GM18870 (cell line): ENCODE measurements around the gene UTP11.
"Not testable (repeated sequence)": the region's sequence is repeated elsewhere in the genome, so short reads cannot be mapped to it uniquely, and the experiment has no call there.

Source experiments
- ATAC-seq: cut with Tn5 transposase; IDR thresholded peaks from one replicate; pipeline ENCODE4 v1.9.1; 2021; ENCODE audit warnings: moderate library complexity; ENCODE audit not compliant: unreplicated experiment

The UTP11 gene

GRCh38 chr1:38027201-38028104 lies 14.9 kb downstream of the UTP11 start:
- no peak for ATAC-seq

DNA sequence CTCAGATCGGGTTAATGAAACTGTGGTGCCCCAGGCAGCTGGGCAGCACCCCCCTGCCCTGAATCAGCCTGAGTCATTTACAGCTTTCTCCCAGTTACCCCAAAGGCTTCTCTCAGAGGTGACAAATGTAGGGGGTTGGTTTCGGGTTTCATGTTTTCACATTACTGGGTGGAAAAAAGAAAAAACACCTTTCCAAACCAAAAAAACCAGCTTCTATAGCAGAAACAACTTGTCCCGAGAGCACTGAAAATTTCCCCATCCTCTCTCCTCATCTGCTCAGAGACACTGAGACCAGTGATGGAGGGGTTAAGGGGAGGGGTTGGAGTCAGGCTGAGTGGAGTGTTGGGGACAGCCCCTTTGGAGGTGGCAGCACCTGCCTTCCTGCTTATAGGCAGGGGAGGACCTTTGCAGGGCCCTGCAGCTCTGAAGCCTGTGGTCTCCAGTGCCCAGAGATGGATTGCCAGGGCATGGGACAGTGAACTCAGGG lies 15.6 kb downstream of the UTP11 start:
- ATAC-seq, result peak; percentile 70

- no peak for ATAC-seq
These were observed 16.1 kb downstream of the UTP11 start for GRCh38 chr1:38028671-38029070.

- ATAC-seq, result no peak
These were observed 16.6 kb downstream of the UTP11 start for GRCh38 chr1:38029081-38029681.

DNA sequence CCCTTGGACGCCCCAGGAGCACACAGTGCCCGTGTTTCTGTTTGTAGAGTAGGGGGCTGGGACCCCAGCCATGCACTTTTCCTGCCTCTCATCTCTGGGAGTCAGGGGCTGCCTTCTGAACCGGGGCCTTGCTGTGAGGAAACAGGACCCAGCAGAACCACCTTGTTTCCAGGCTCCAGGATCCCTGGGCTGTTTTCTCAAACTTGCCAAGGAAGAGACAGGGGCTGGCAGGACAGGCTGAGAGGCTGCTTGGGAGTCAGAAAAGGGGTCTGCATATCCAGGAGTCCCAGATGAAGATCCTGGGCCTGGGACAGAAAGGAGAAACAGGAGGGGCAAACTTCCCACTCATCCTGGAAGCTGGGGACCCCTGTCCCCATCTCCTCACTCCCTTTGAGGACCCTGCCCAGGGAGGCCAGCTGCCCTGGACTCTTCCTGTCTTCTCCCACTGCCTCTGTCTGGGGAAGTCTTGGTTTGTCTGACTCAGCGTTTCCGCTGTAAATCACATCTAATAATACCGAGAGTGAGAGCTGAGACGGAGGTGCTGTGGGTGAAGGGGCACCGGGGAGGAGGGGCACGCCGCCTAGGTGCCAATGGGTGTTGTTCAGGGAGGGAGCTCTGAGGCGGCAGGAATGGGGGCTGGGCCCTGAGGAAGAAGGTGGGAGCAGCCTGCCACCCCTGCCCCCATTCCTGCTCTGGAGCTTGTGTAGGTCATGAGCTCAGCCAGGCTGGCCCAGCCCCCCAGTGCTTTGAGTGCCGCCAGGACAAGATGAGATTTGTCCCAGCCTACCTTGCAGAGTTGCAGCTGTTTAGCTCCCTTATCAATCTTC lies 17.4 kb downstream of the UTP11 start:
- ATAC-seq, result no peak

GRCh38 chr1:38030596-38031512 lies 18.3 kb downstream of the UTP11 start:
- no peak for ATAC-seq

- ATAC-seq, result no peak
These were observed 19.0 kb downstream of the UTP11 start for GRCh38 chr1:38031513-38031866.

GRCh38 chr1:38032992-38033391 lies 20.5 kb downstream of the UTP11 start:
- ATAC-seq, result not testable (repeated sequence)

DNA sequence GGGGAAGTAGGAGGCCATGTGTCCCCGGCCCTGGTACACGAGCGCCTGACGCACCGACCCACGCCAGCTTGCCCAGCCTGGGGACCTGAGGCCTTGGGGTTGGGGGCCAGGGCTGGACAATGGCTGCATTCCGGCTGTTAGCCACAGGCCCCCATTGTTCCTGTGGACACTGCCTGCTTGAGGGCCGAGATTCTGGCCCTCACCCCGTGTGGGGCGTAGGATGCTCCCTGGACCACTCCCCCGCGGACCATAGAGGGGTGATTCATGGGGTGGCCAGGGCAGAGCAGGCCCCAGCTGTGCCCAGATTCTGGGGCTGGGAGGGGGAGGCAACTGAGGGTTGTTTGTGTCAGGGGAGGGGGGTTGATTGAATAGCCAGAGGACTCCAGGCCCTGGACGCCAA lies 22.3 kb downstream of the UTP11 start:
- no peak for ATAC-seq

DNA sequence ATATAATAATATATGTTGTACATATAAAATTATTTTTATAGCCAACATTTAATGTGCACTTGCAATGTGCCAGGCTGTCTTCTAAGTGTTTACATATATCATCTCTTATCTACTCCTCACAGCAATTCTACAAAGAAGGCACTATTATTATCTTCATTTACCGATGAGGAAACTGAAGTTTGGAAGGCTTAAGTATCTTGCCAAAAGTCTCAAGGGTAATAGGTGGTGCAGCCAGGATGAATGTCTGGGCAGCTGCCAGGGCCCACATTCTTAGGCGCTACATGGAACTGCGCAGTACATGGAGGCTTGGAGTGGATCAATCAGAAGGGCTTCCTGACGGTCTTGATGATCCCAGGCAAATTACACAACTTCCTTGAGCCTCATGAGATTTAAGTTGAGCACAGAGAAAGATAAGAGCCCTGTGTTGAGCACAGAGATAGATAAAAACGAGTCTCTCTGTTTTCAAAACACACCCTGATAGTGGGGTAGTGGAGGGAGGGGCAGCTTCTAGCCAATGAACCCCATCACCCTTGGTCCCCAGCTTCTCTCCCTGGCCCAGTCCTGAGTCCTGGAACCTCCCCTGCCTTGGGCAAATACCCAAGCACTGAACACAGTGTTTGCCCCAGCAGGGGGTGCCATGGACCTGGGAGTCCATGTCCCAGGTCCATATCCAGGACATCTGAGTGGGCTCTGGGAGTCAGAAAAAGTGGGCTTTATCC lies 24.8 kb downstream of the UTP11 start:
- no peak for ATAC-seq

DNA sequence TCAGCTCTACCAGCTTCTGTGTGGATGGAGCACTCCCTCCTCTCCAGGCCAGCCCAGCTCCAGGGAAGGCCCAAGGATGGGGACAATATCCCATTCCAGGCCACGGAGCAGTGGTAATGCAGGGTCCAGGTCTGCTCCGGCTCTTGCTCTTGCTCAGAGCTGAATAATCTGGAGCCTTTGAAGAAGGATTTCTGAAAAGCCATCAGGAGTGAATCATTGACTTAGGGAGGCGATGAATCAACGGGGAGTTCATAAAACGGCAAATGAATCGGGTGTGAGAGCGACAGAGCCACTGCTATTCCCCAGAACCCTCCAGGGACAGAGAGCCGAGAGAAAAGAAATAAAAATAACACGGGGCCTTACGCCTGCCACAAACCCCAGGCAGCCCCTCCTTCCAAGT lies 26.3 kb downstream of the UTP11 start:
- ATAC-seq, result no peak

DNA sequence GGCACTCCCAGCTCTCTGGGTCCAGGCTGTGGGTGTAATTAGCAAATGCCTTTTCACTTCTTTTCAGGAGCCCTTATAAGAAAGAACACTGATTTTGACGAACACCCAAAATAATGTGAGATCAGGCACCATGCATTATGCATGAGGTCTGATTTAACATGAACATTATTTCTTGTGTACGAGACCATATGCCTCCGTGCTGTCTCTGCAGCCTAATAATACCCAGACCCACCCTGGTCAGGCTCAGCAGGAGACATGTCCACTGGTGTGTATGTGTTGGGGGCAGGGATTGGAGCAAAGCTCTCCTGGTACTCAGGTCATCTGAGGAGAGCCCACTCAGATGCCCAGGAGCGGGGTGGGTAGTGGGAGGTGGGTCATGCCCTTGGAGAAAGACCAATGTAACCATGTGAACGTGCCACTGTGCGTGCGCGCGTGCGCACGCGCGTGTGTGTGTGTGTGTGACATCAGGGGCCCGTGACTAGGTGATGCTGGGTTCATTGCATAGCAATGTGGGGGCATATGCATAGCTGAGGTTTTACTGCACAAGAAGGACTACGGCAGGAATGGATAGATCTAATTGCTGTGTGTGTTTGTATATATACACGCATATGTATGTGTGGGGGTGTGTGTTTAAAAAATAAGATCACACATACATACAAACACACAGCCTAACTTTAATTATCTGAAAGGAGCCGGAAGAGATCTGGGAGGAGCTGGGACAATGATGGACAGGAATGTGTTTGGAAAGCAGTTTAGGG lies 27.0 kb downstream of the UTP11 start:
- no peak for ATAC-seq

- ATAC-seq, result no peak
These were observed 29.7 kb downstream of the UTP11 start for GRCh38 chr1:38041936-38042834.

DNA sequence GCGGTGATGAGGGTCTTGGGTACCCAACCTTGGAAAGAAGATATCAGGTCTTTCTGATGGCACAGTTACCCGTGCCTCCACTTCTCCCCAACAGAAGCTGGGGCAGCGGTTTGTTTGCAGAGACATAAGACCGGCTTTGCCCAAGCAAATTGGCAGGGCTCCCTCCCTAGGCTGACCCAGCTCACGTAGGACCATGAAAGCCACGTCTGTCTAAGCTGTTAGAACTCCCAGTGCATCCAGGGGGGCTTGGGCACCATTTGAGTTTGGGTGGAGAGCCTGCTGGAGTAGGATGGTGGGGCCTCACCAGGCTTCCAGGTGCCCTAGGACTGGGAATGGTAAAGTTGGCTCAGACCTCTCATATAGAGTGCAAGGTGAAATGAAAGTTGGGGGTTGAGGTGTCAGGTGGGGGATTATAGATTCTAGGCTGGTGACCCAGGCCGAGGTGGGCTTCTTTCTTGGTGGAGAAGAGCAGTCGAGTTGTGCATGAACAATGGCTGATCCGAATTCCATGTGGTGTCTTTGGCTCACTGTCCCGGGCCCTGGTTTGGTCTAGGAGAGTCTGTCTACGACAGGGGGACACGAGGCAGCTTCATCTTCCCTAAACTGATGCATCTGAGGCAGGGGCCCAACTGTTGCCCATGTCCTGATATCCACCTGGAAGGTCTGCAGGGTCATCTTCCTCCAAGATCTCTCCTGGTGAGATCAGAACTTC lies 30.7 kb downstream of the UTP11 start:
- no peak for ATAC-seq

GRCh38 chr1:38044221-38045215 lies 32.0 kb downstream of the UTP11 start:
- no peak for ATAC-seq
